NB4 (cell line): ENCODE measurements around the gene ULBP2.

Source experiments
- DNase-seq: peaks from one replicate; pipeline ENCODE4 v3.0.0; 2010; ENCODE audit warnings: low read depth
- H3K4me3 ChIP-seq: one replicate; pipeline ENCODE4 v1.5.1; 2011; ENCODE audit warnings: mild to moderate bottlenecking, low read depth, low read length, moderate library complexity
- MYC ChIP-seq: IDR thresholded peaks from 2 replicates; pipeline ENCODE4 v1.6.1; 2011; ENCODE audit warnings: low read depth, low read length
- POLR2A ChIP-seq: IDR thresholded peaks from 2 replicates; pipeline ENCODE4 v1.6.1; 2011; ENCODE audit warnings: mild to moderate bottlenecking; ENCODE audit not compliant: insufficient read length; ENCODE audit errors: extremely low read depth
- TF ChIP-seq, protein P1 (sequence below): IDR thresholded peaks from one replicate; pipeline ENCODE4 v1.5.1; 2012; ENCODE audit warnings: low read depth, low read length
- TF ChIP-seq, protein P2 (sequence below): IDR thresholded peaks from 2 replicates; pipeline ENCODE4 v1.6.1; 2011; ENCODE audit warnings: low read depth, low read length

Gene ULBP2

GRCh38 chr6:149960488-149960887, 18.7 kb downstream of the ULBP2 start:
- DNase-seq = no peak
- no peak for TF ChIP-seq MYC
- no peak overlapping the region for H3K4me3 ChIP-seq

GRCh38 chr6:149961728-149962425, 20.1 kb downstream of the ULBP2 start:
- TF ChIP-seq MYC (no peak), POLR2A (no peak)
- TF ChIP-seq, protein P1, sequence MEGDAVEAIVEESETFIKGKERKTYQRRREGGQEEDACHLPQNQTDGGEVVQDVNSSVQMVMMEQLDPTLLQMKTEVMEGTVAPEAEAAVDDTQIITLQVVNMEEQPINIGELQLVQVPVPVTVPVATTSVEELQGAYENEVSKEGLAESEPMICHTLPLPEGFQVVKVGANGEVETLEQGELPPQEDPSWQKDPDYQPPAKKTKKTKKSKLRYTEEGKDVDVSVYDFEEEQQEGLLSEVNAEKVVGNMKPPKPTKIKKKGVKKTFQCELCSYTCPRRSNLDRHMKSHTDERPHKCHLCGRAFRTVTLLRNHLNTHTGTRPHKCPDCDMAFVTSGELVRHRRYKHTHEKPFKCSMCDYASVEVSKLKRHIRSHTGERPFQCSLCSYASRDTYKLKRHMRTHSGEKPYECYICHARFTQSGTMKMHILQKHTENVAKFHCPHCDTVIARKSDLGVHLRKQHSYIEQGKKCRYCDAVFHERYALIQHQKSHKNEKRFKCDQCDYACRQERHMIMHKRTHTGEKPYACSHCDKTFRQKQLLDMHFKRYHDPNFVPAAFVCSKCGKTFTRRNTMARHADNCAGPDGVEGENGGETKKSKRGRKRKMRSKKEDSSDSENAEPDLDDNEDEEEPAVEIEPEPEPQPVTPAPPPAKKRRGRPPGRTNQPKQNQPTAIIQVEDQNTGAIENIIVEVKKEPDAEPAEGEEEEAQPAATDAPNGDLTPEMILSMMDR = no peak
- DNase-seq = peak; percentile 52
- no peak overlapping the region for H3K4me3 ChIP-seq

- TF ChIP-seq MYC (no peak), POLR2A (no peak)
- TF ChIP-seq, protein P2, sequence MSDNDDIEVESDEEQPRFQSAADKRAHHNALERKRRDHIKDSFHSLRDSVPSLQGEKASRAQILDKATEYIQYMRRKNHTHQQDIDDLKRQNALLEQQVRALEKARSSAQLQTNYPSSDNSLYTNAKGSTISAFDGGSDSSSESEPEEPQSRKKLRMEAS = no peak
- TF ChIP-seq, protein P1 = no peak
- no peak for DNase-seq
- no peak overlapping the region for H3K4me3 ChIP-seq
These were observed 20.8 kb downstream of the ULBP2 start for GRCh38 chr6:149962461-149963211.

- no peak overlapping the region for H3K4me3 ChIP-seq
- no peak for DNase-seq
- TF ChIP-seq POLR2A (no peak), MYC (no peak)
- TF ChIP-seq, protein P2 = no peak
- TF ChIP-seq, protein P1 = no peak
These were observed 21.3 kb downstream of the ULBP2 start for GRCh38 chr6:149963212-149963461.

- TF ChIP-seq POLR2A = no peak
- TF ChIP-seq, protein P1 = no peak
- TF ChIP-seq, protein P2 = 0 out of 2 replicates have a peak, but pooled peaks have one; percentile 13
- TF ChIP-seq MYC = peak; percentile 54; the same call in 1 of the 2 replicates
- peak within 1 kb of the TSS; percentile 35 for H3K4me3 ChIP-seq
- peak; percentile 74 for DNase-seq
These were observed 21.9 kb downstream of the ULBP2 start, which contains the start of gene ULBP1 for GRCh38 chr6:149963462-149964307. ULBP1 (plus strand) TSS chr6:149963943; CDS start chr6:149964050, 107 bp downstream.

GRCh38 chr6:149964308-149965193, 22.7 kb downstream of the ULBP2 start:
- H3K4me3 ChIP-seq = no peak overlapping the region
- TF ChIP-seq, protein P1 = no peak
- TF ChIP-seq POLR2A (no peak), MYC (no peak)
- TF ChIP-seq, protein P2 = no peak
- DNase-seq = no peak
